Measurements from ENCODE around the gene HUWE1. TPM values are rescaled to one million over a fixed set of nuclear protein-coding genes. Genes with fewer than 3 reads are reported as not detected.
"Not testable (repeated sequence)": the region's sequence is repeated elsewhere in the genome, so short reads cannot be mapped to it uniquely, and the experiment has no call there.

Gene HUWE1
- total RNA-seq, 1 donor from 2014 or later, result 241 TPM

DNA sequence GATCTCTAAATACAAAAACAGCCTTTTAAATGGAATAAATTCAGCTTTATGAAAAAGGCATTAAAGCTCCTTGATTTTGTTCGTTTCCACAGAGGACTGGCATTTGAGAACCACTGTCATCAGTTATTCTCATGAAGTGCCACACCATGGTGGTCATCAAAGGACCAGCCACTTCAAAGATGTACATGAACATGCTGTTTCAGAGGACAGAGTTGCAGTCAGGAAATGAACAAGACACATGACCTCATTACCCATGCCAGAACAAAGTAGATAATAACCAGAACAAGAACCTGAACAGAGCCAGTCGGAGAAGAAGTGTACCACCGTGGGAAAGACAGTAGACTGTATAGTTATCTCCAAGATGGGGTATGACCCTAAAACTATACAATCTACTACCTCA lies 129.7 kb downstream of the HUWE1 start:
- Mint-ChIP-seq H3K36me3 (ENCODE audit: low read depth) (peaks cover 50% of the 10 kb centered on the region), H3K9me3 (peaks cover 2% of the 10 kb centered on the region), H3K27me3 (ENCODE audit: low read depth) (no peaks in the 10 kb centered on the region), H3K4me1 (no peaks in the 10 kb centered on the region), H3K27ac (ENCODE audit: unreplicated experiment) (no peak overlapping the region), H3K4me3 (no peak overlapping the region)
- no peak for TF ChIP-seq CTCF (conservative IDR thresholded peaks at IDR 0.05)
- DNase-seq (ENCODE audit: low read depth, low spot score), result no peak

DNA sequence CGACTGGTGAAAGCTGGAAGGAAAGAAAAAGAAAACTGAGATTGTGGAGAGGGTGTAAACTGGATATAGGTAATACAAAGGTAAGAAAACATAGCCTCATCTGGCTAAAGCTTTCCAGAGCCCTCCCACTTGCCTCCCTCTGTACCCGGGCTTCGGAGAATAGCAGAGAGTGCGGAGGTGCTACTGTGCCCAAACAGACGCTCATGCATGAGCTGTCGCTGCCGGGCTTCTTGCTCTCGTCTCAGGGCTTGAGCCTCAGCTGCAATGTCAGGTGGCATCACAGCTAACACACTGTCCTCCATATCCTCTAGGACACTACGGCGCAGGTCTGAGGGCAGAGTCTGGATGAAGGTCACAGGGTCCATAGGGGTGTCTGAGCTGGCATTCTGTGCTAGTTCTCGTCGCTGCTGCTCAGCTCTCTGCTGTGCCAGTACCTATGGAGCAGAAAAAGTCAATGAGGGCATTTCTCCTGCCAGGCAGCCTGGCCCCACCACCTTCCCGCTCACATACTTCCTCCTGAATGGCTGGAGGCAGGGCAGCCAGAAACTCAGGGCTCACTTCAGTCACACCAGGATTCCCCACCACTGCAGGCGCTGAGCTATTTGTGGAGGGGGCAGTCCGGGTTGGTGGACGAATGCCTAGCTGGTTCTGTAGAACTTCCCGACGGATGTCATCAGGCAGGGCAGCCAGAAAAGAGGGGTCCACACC lies 135.6 kb downstream of the HUWE1 start:
- H3K9me3 Mint-ChIP-seq, result no peaks in the 10 kb centered on the region
- no peak for DNase-seq (ENCODE audit: low read depth, low spot score)

GRCh38 chrX:53547668-53548067 lies 138.9 kb downstream of the HUWE1 start:
- H3K36me3 Mint-ChIP-seq (ENCODE audit: low read depth), result peaks cover 28% of the 10 kb centered on the region
- no peaks in the 10 kb centered on the region for H3K4me1 Mint-ChIP-seq
- no peak for TF ChIP-seq CTCF (conservative IDR thresholded peaks at IDR 0.05)
- no peak overlapping the region for H3K27ac Mint-ChIP-seq (ENCODE audit: unreplicated experiment)
- no peaks in the 10 kb centered on the region for H3K27me3 Mint-ChIP-seq (ENCODE audit: low read depth)
- DNase-seq (ENCODE audit: low read depth, low spot score), result no peak
- no peak overlapping the region for H3K4me3 Mint-ChIP-seq
- no peaks in the 10 kb centered on the region for H3K9me3 Mint-ChIP-seq

More for the DNA sequence above, 135.6 kb downstream of the HUWE1 start:
- no peaks in the 10 kb centered on the region for H3K4me1 Mint-ChIP-seq
- H3K27me3 Mint-ChIP-seq (ENCODE audit: low read depth), result no peaks in the 10 kb centered on the region
- no peak overlapping the region for H3K27ac Mint-ChIP-seq (ENCODE audit: unreplicated experiment)
- peaks cover 25% of the 10 kb centered on the region for H3K36me3 Mint-ChIP-seq (ENCODE audit: low read depth)
- TF ChIP-seq CTCF (conservative IDR thresholded peaks at IDR 0.05), result no peak
- H3K4me3 Mint-ChIP-seq, result no peak overlapping the region

GRCh38 chrX:53544936-53545335 lies 141.6 kb downstream of the HUWE1 start:
- H3K27me3 Mint-ChIP-seq (ENCODE audit: low read depth), result no peaks in the 10 kb centered on the region
- no peak overlapping the region for H3K27ac Mint-ChIP-seq (ENCODE audit: unreplicated experiment)
- H3K9me3 Mint-ChIP-seq, result no peaks in the 10 kb centered on the region
- H3K36me3 Mint-ChIP-seq (ENCODE audit: low read depth), result peaks cover 16% of the 10 kb centered on the region
- TF ChIP-seq CTCF (conservative IDR thresholded peaks at IDR 0.05), result no peak
- no peaks in the 10 kb centered on the region for H3K4me1 Mint-ChIP-seq
- DNase-seq (ENCODE audit: low read depth, low spot score), result no peak
- H3K4me3 Mint-ChIP-seq, result no peak overlapping the region

GRCh38 chrX:53538781-53539180 lies 147.7 kb downstream of the HUWE1 start:
- no peak overlapping the region for H3K27ac Mint-ChIP-seq (ENCODE audit: unreplicated experiment)
- TF ChIP-seq CTCF (conservative IDR thresholded peaks at IDR 0.05), result no peak

DNA sequence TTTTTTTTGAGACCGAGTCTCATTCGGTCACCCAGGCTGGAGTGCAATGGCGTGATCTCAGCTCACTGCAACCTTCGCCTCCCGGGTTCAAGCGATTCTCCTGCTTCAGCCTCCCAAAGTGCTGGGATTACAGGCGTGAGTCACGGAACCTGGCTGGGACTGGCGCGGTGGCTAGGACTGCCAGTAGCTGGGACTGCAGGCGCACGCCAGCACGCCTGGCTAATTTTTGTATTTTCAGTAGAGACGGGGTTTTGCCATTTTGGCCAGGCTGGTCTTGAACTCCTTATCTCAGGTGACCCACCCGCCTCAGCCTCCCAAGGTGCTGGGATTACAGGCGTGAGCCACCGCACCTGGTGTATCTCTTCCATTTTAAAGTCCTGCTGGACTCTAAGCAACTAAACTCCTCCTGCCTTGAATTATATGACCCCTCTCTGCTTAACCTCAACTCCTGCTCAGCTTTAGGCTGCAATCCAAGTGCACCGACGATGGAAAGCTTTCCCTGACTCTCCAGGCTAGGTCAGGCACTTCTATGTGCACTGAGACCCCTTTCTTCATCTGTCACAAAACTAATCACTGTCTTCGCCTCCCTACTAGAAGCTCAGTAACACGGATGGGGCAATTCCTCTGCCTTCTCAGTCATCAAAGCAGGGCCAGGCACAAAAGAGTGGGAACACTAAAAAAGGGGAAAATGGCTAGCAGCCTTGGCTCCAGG lies 155.1 kb downstream of the HUWE1 start:
- H3K4me1 Mint-ChIP-seq; DNase-seq (ENCODE audit: low read depth, low spot score); H3K27me3 Mint-ChIP-seq (ENCODE audit: low read depth); H3K27ac Mint-ChIP-seq (ENCODE audit: unreplicated experiment): not testable (repeated sequence)
- H3K36me3 Mint-ChIP-seq (ENCODE audit: low read depth), result peaks cover 38% of the 10 kb centered on the region
- H3K9me3 Mint-ChIP-seq, result peaks cover 11% of the 10 kb centered on the region
- H3K4me3 Mint-ChIP-seq, result peak overlapping the region; percentile 17

More at GRCh38 chrX:53538781-53539180, 147.7 kb downstream of the HUWE1 start:
- H3K4me1 Mint-ChIP-seq, result no peaks in the 10 kb centered on the region
- no peak overlapping the region for H3K4me3 Mint-ChIP-seq
- no peaks in the 10 kb centered on the region for H3K9me3 Mint-ChIP-seq
- H3K36me3 Mint-ChIP-seq (ENCODE audit: low read depth), result peaks cover 38% of the 10 kb centered on the region
- DNase-seq (ENCODE audit: low read depth, low spot score), result no peak
- H3K27me3 Mint-ChIP-seq (ENCODE audit: low read depth), result no peaks in the 10 kb centered on the region

Data from neural crest cell (in vitro differentiated cells).